Fibroblast of skin of left quadriceps (primary cell): ENCODE measurements around the gene CABCOCO1.
"Not testable (repeated sequence)": the region's sequence is repeated elsewhere in the genome, so short reads cannot be mapped to it uniquely, and the experiment has no call there.

Experiments
- DNase-seq, 2 experiments: peaks; one replicate each; pipeline ENCODE4 v3.0.0-alpha.2; 2013; ENCODE audit warnings: low read depth in 2 of 2

CABCOCO1 gene

GRCh38 chr10:61712105-61712504 is 49.4 kb downstream of the CABCOCO1 start:
- not testable (repeated sequence) for DNase-seq

GRCh38 chr10:61719475-61719874 is 56.7 kb downstream of the CABCOCO1 start:
- not testable (repeated sequence) for DNase-seq

GRCh38 chr10:61719906-61720305 is 57.2 kb downstream of the CABCOCO1 start:
- no peak for DNase-seq

- no peak for DNase-seq
These were observed 58.7 kb downstream of the CABCOCO1 start for GRCh38 chr10:61721431-61721830.

GRCh38 chr10:61725221-61725620 is 62.5 kb downstream of the CABCOCO1 start:
- DNase-seq = not testable (repeated sequence)

GRCh38 chr10:61729596-61729995 is 66.9 kb downstream of the CABCOCO1 start:
- no peak for DNase-seq

GRCh38 chr10:61730671-61731070 is 67.9 kb downstream of the CABCOCO1 start:
- DNase-seq = no peak

GRCh38 chr10:61731638-61732037 is 68.9 kb downstream of the CABCOCO1 start:
- no peak for DNase-seq

- DNase-seq = no peak
These were observed 70.0 kb downstream of the CABCOCO1 start for GRCh38 chr10:61732629-61733278.

GRCh38 chr10:61733358-61733940 is 70.7 kb downstream of the CABCOCO1 start:
- DNase-seq = peak in 1 of 2 experiments; percentile 28

GRCh38 chr10:61735882-61736281 is 73.2 kb downstream of the CABCOCO1 start:
- DNase-seq = no peak

- not testable (repeated sequence) for DNase-seq
These were observed 74.7 kb downstream of the CABCOCO1 start for GRCh38 chr10:61737455-61737854.

- DNase-seq = no peak
These were observed 80.1 kb downstream of the CABCOCO1 start for GRCh38 chr10:61742812-61743211.

GRCh38 chr10:61744469-61744868 is 81.7 kb downstream of the CABCOCO1 start:
- DNase-seq = no peak

- DNase-seq = no peak
These were observed 83.6 kb downstream of the CABCOCO1 start for GRCh38 chr10:61746377-61746776.

- no peak for DNase-seq
These were observed 84.6 kb downstream of the CABCOCO1 start for GRCh38 chr10:61747307-61747706.

GRCh38 chr10:61749291-61749690 is 86.6 kb downstream of the CABCOCO1 start:
- DNase-seq = no peak

- peak; percentile 43 to 44 for DNase-seq
These were observed 88.3 kb downstream of the CABCOCO1 start for GRCh38 chr10:61750943-61751471.

GRCh38 chr10:61751599-61751998 is 88.9 kb downstream of the CABCOCO1 start:
- no peak for DNase-seq

- peak in 1 of 2 experiments; percentile 22 for DNase-seq
These were observed 89.6 kb downstream of the CABCOCO1 start for GRCh38 chr10:61752111-61753011.

- no peak for DNase-seq
These were observed 90.7 kb downstream of the CABCOCO1 start for GRCh38 chr10:61753453-61753852.
